ENCODE data around the gene CHAC1. TPM values are rescaled to one million over a fixed set of nuclear protein-coding genes. Genes with fewer than 3 reads are reported as not detected.

The CHAC1 gene
- total and polyA plus RNA-seq, 10 donors: 0.39 to 5.5 (median 1.6) TPM

DNA sequence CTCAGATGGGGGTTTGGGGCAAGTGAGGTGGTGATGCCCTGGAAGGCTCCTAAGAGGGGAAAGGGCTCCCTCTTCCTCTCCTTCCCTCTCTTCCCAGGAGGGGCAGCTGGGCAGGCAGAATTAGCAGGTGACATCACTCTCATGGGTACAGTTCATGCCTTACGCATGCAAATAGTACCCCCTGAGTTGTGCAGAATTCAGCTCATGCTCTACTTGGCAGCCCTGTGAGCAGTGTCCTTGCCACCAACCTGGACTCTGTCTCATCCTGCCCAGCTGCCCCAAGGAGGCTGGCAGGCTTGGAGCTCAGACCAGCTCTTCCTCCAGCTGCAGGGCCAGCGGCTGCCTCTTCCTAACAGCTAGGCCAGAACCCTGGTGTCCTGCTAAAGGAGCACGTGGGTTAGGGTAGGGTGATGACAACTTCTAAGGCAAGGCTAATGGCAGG lies 3.3 kb downstream of the CHAC1 start:
- intact Hi-C loops (cut with DNase I; ENCODE audit: low total_unique reads): no loop called here
- peak; percentile 40 for DNase-seq
- no peaks in the 10 kb centered on the region for H3K27me3 ChIP-seq (replicated peaks in 1 of 7)
- peaks cover 8 to 38% (median 26%) of the 10 kb centered on the region in 6 donors for H3K4me1 ChIP-seq
- TF ChIP-seq, protein P1, sequence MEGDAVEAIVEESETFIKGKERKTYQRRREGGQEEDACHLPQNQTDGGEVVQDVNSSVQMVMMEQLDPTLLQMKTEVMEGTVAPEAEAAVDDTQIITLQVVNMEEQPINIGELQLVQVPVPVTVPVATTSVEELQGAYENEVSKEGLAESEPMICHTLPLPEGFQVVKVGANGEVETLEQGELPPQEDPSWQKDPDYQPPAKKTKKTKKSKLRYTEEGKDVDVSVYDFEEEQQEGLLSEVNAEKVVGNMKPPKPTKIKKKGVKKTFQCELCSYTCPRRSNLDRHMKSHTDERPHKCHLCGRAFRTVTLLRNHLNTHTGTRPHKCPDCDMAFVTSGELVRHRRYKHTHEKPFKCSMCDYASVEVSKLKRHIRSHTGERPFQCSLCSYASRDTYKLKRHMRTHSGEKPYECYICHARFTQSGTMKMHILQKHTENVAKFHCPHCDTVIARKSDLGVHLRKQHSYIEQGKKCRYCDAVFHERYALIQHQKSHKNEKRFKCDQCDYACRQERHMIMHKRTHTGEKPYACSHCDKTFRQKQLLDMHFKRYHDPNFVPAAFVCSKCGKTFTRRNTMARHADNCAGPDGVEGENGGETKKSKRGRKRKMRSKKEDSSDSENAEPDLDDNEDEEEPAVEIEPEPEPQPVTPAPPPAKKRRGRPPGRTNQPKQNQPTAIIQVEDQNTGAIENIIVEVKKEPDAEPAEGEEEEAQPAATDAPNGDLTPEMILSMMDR (IDR thresholded peaks at IDR 0.05 in 8 of 11, conservative IDR thresholded peaks at IDR 0.05 in 3 of 11): no peak
- no peak for TF ChIP-seq POLR2A (IDR thresholded peaks at IDR 0.05)
- no peak for TF ChIP-seq POLR2AphosphoS5 (IDR thresholded peaks at IDR 0.05)
- no peaks in the 10 kb centered on the region for H3K9me3 ChIP-seq
- WGBS, 5 donors: 81 to 95% (median 88%) methylated on average over 3 of the region's 3 CpGs
- H3K36me3 ChIP-seq: no peaks in the 10 kb centered on the region
- H3K27ac ChIP-seq: no peak overlapping the region
- H3K4me3 ChIP-seq: no peak overlapping the region

DNA sequence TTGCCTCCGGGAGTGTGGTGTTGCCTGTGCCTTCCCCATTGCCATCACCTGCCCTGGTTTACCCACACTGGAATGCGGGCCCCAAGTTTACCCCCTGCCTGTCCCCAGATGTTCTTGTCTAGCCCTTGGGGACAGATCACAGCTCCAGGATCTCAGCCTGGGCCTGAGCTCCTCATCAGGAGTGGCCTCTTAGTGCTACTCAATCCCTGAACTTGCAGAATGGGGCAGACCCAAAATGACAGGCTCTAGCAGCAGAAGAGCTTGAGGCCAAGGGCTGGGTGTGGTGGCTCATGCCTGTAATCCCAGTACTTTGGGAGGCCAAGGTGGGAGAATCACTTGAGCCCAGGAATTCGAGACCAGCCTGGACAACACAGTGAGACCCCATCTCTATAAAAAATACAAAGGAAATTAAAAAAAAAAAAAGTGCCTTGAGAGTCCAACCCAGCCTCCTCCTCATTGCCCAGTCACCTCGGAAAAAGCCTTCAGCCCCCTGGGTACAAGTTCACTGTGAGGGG lies 3.8 kb downstream of the CHAC1 start:
- Histone ChIP-seq H3K27ac (no peak overlapping the region), H3K9me3 (no peaks in the 10 kb centered on the region), H3K4me1 (peaks cover 8 to 38% (median 25%) of the 10 kb centered on the region in 6 donors), H3K36me3 (no peaks in the 10 kb centered on the region), H3K4me3 (no peak overlapping the region), H3K27me3 (replicated peaks in 1 of 7) (no peaks in the 10 kb centered on the region)
- WGBS, 5 donors: 85 to 94% (median 88%) methylated on average over 4 of the region's 4 CpGs
- TF ChIP-seq POLR2AphosphoS5 (IDR thresholded peaks at IDR 0.05) (no peak), POLR2A (IDR thresholded peaks at IDR 0.05) (no peak)
- TF ChIP-seq, protein P1 (IDR thresholded peaks at IDR 0.05 in 8 of 11, conservative IDR thresholded peaks at IDR 0.05 in 3 of 11): no peak
- intact Hi-C loops (cut with DNase I; ENCODE audit: low total_unique reads): no loop called here
- DNase-seq: peak; percentile 41

DNA sequence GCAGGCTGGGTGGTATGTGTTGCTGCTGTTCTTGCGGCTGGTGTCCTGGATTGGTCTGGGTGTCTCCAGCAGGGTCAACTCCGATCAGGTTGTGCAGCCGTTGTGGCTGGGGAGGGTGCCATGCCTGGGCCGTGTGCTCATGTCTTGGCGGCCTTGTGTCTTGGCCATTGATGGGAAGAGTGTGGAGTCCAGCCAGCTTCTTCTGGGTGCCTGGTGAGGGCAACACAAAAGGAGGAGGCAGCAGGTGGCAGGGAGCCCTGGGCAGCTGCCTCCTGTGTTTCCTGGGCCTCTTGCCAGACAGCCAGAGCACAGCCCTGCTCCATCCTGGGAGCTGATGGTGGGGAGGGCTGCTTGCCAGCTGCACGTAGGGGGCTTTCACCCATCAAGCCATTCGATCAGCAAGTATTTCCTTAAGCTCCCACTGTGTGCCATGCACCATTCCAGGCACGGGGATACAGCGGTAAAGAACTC lies 4.3 kb downstream of the CHAC1 start:
- TF ChIP-seq POLR2A (IDR thresholded peaks at IDR 0.05) (no peak), POLR2AphosphoS5 (IDR thresholded peaks at IDR 0.05) (no peak)
- TF ChIP-seq, protein P1 (IDR thresholded peaks at IDR 0.05 in 8 of 11, conservative IDR thresholded peaks at IDR 0.05 in 3 of 11): no peak
- H3K4me3 ChIP-seq: no peak overlapping the region
- intact Hi-C loops (cut with DNase I; ENCODE audit: low total_unique reads): no loop called here
- 81 to 92% (median 89%) methylated on average over 9 of the region's 9 CpGs for WGBS, 5 donors
- no peaks in the 10 kb centered on the region for H3K9me3 ChIP-seq
- peak; percentile 45 for DNase-seq
- no peaks in the 10 kb centered on the region for H3K36me3 ChIP-seq
- H3K4me1 ChIP-seq: peaks cover 7 to 34% (median 20%) of the 10 kb centered on the region in 6 donors
- no peaks in the 10 kb centered on the region for H3K27me3 ChIP-seq (replicated peaks in 1 of 7)
- H3K27ac ChIP-seq: no peak overlapping the region

DNA sequence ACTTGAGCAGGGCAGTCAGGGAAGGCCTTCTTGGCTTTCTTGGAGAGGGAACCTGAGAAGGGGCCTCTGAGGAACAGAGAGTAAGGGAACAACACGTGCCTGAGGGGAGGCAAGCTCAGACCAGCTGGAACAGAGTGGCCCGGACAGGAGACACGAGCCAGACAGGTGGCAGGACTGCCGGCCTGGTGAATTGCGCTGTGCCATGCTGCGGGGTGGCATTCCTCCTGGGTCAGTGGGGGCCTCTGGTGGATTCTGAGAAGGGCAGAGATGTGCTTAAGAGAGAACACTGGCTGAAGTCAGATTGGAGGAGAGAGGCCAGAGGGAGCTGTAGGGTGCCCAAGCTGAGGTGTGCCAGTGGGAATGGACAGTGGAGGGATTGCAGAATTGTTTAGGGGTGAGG lies 4.9 kb downstream of the CHAC1 start:
- Histone ChIP-seq H3K4me3 (no peak overlapping the region), H3K9me3 (no peaks in the 10 kb centered on the region), H3K27ac (no peak overlapping the region), H3K36me3 (no peaks in the 10 kb centered on the region), H3K4me1 (peaks cover 5 to 30% (median 18%) of the 10 kb centered on the region in 6 donors), H3K27me3 (replicated peaks in 1 of 7) (no peaks in the 10 kb centered on the region)
- peak; percentile 31 for DNase-seq
- intact Hi-C loops (cut with DNase I; ENCODE audit: low total_unique reads): no loop called here
- TF ChIP-seq, protein P1 (IDR thresholded peaks at IDR 0.05 in 8 of 11, conservative IDR thresholded peaks at IDR 0.05 in 3 of 11): no peak
- TF ChIP-seq POLR2A (IDR thresholded peaks at IDR 0.05) (no peak), POLR2AphosphoS5 (IDR thresholded peaks at IDR 0.05) (no peak)
- WGBS, 5 donors: 81 to 93% (median 92%) methylated on average over 6 of the region's 6 CpGs
